D341Med (cell line): ENCODE measurements around the gene SLC14A1.
"Not testable (repeated sequence)": the region's sequence is repeated elsewhere in the genome, so short reads cannot be mapped to it uniquely, and the experiment has no call there.

Experiments
- DNase-seq: peaks from one replicate; pipeline ENCODE4 v3.0.0; 2012; ENCODE audit warnings: low spot score

The SLC14A1 gene

GRCh38 chr18:45757644-45758043 lies 33.7 kb downstream of the SLC14A1 start:
- DNase-seq = not testable (repeated sequence)

- no peak for DNase-seq
These were observed 36.6 kb downstream of the SLC14A1 start for GRCh38 chr18:45760462-45761036.

GRCh38 chr18:45761512-45762114 lies 37.6 kb downstream of the SLC14A1 start:
- DNase-seq = no peak

GRCh38 chr18:45764000-45764686 lies 40.2 kb downstream of the SLC14A1 start:
- DNase-seq = no peak

GRCh38 chr18:45765796-45766195 lies 41.8 kb downstream of the SLC14A1 start:
- no peak for DNase-seq

GRCh38 chr18:45771587-45772480 lies 47.9 kb downstream of the SLC14A1 start:
- DNase-seq = peak; percentile 72

- no peak for DNase-seq
These were observed 50.1 kb downstream of the SLC14A1 start for GRCh38 chr18:45774065-45774521.

- DNase-seq = no peak
These were observed 51.3 kb downstream of the SLC14A1 start for GRCh38 chr18:45775241-45775676.

- DNase-seq = no peak
These were observed 51.8 kb downstream of the SLC14A1 start for GRCh38 chr18:45775743-45776142.

GRCh38 chr18:45777393-45777792 lies 53.4 kb downstream of the SLC14A1 start:
- DNase-seq = no peak

GRCh38 chr18:45780568-45780967 lies 56.6 kb downstream of the SLC14A1 start:
- no peak for DNase-seq

- DNase-seq = no peak
These were observed 58.7 kb downstream of the SLC14A1 start for GRCh38 chr18:45782662-45783061.

GRCh38 chr18:45783097-45784075 lies 59.4 kb downstream of the SLC14A1 start:
- DNase-seq = no peak

GRCh38 chr18:45785134-45785533 lies 61.2 kb downstream of the SLC14A1 start:
- no peak for DNase-seq

- no peak for DNase-seq
These were observed 63.0 kb downstream of the SLC14A1 start for GRCh38 chr18:45786941-45787340.

- DNase-seq = no peak
These were observed 63.4 kb downstream of the SLC14A1 start for GRCh38 chr18:45787346-45787745.

- DNase-seq = no peak
These were observed 64.9 kb downstream of the SLC14A1 start for GRCh38 chr18:45788861-45789260.

- DNase-seq = no peak
These were observed 68.7 kb downstream of the SLC14A1 start for GRCh38 chr18:45792506-45793263.

- no peak for DNase-seq
These were observed 69.4 kb downstream of the SLC14A1 start for GRCh38 chr18:45793264-45793965.
